Ectodermal cell (in vitro differentiated cells): ENCODE measurements around the gene SEC14L6.

Experiments
- H3K27ac ChIP-seq: 2 replicates; pipeline ENCODE4 v1.7.0; 2013; ENCODE audit warnings: mild to moderate bottlenecking, low read depth, low read length; ENCODE audit not compliant: insufficient read depth, poor library complexity, severe bottlenecking
- H3K27me3 ChIP-seq: 2 replicates; pipeline ENCODE4 v1.7.0; 2013; ENCODE audit warnings: mild to moderate bottlenecking, low read length; ENCODE audit not compliant: insufficient read depth, control insufficient read depth, poor library complexity, severe bottlenecking
- H3K36me3 ChIP-seq: one replicate; pipeline ENCODE4 v1.7.0; 2013; ENCODE audit warnings: low read length; ENCODE audit not compliant: control insufficient read depth, insufficient read depth
- H3K4me1 ChIP-seq: one replicate; pipeline ENCODE4 v1.7.0; 2013; ENCODE audit warnings: low read length; ENCODE audit not compliant: control insufficient read depth, insufficient read depth
- H3K4me3 ChIP-seq: 2 replicates; pipeline ENCODE4 v1.7.0; 2013; ENCODE audit warnings: low read depth, low read length, control low read depth; ENCODE audit not compliant: insufficient read depth
- H3K9me3 ChIP-seq: 2 replicates; pipeline ENCODE4 v1.7.0; 2013; ENCODE audit warnings: mild to moderate bottlenecking, low read length, moderate library complexity; ENCODE audit not compliant: control insufficient read depth
- WGBS, 2 experiments: methylation state at CpG; one replicate each; pipeline ENCODE4 v1.1.7; 2013; ENCODE audit warnings: missing lambda C conversion rate in 2 of 2; 5-methylcytosine and 5-hydroxymethylcytosine counted together

The SEC14L6 gene

DNA sequence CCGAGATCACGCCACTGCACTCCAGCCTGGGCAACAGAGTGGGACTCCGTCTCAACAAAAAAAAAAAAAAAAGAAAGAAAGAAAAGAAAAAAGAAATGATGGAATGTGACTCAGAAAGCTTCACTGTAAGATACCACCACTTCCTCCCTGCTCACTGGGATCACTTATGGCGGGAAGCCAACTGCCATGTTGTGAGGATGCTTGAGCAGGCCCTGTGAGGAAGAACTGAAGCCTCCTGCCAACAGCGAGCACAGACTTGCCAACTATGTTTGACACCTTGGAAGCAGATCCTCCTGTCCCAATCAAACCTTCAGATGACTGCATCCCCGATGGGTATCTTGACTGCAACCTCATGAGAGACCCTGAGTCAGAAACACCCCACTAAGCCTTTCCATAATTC is 8.3 kb downstream of the SEC14L6 start:
- Histone ChIP-seq H3K27me3 (peaks cover 17% of the 10 kb centered on the region), H3K4me3 (no peak overlapping the region), H3K4me1 (peaks cover 6% of the 10 kb centered on the region), H3K9me3 (no peaks in the 10 kb centered on the region), H3K36me3 (no peaks in the 10 kb centered on the region), H3K27ac (no peak overlapping the region)
- WGBS, 2 experiments: 91 to 95% methylated on average over 6 of the region's 6 CpGs

DNA sequence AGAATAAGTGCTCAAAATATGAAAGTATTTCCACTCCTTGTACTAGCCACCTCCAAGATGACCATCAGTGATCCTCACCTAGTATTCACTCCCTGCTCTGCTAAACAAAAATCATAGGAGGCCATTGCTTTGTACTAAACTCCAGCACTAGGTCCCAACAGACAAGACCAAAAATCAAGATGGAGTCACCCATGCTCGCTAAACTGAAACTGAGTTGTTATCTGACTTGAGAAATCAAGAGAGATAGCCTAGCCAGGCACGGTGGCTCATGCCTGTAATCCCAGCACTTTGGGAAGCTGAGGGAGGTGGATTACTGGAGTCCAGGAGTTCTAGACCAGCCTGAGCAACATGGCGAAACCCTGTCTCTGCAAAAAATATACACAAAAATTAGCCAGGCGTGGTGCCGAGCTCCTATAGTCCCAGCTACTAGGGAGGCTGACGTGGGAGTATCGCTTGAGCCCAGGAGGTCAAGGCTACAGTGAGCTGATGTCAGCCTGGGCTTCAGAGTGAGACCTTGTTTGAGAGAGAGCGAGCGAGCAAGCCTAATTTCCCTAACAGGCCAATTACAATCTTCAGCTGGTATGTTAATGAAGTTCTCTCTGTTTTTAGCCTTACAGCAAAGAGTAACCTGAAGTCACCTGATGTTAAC is 9.3 kb downstream of the SEC14L6 start:
- Histone ChIP-seq H3K27me3 (peaks cover 6% of the 10 kb centered on the region), H3K9me3 (no peaks in the 10 kb centered on the region), H3K36me3 (no peaks in the 10 kb centered on the region), H3K4me1 (no peaks in the 10 kb centered on the region), H3K4me3 (no peak overlapping the region), H3K27ac (no peak overlapping the region)
- WGBS, 2 experiments: 81 to 83% methylated on average over 9 of the region's 9 CpGs

DNA sequence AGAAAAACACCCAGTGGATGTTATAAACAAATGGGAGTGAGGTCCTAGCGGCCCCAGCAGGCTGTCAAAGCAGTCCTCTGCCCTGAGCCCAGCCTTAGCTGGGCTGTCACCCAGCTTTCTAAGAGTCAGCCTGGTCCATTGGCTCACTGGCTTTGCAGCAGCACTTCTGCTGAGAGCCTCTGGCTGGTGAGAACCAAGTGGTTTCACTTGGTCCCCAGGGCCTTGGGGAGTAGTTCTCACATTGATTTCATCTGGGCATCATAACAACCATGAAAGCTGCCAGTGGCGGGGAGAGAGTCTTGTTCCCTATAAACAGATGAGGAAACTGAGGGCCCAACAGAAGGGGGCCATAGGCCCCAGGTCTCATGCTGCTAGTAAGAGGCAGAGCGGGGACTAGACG is 11.4 kb downstream of the SEC14L6 start:
- H3K27me3 ChIP-seq: no peaks in the 10 kb centered on the region
- H3K4me3 ChIP-seq: no peak overlapping the region
- 92 to 93% methylated on average over 4 of the region's 4 CpGs for WGBS, 2 experiments
- H3K36me3 ChIP-seq: no peaks in the 10 kb centered on the region
- H3K9me3 ChIP-seq: no peaks in the 10 kb centered on the region
- no peak overlapping the region for H3K27ac ChIP-seq
- H3K4me1 ChIP-seq: no peaks in the 10 kb centered on the region

DNA sequence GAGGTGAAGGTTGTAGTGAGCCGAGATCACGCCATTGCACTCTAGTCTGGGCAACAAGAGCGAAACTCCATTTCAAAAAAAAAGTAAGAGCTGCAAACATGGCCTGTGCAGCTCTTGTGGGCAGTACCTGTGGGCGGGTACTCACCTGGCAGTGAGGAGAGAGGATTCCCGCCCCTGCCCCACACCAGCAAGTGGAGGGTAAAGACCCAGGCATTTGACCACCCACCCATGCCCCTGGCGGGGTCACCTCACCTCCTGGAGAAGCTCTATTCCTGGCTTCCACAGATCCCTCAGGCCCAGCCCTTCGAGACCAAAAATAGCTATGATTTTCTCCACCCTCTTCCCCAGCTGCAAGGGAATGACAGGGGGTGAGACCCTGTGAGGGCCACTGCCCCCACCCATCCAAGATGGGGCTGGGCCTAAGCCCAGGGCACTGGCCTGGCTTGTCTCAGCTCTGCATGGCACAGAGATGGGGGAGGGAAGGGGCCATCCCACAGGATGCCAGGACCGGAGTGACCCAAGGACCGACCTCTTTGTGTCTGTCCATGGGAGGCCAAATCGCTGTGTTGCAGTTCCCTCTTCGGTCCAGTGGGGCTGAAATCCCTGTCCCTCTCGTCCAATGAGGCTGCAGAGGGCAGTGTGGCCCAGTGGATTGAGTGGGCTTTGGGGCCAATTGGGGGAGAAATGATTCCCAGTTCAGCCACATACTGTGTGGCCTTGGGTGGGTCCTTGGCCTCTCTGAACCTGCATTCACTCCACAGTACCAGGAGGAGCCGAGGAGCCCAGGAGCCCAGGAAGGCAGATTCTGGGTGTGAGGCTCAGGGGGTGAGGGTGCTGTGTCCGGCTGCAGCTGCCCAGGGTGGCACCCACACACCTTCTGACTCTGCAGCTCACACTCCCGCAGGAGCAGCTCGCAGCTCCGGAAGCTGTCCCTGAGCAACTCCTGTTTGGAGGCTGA is 14.6 kb downstream of the SEC14L6 start:
- Histone ChIP-seq H3K27ac (no peak overlapping the region), H3K4me1 (no peaks in the 10 kb centered on the region), H3K9me3 (no peaks in the 10 kb centered on the region), H3K27me3 (no peaks in the 10 kb centered on the region), H3K4me3 (no peak overlapping the region), H3K36me3 (no peaks in the 10 kb centered on the region)
- WGBS, 2 experiments: 86 to 88% methylated on average over 17 of the region's 17 CpGs

DNA sequence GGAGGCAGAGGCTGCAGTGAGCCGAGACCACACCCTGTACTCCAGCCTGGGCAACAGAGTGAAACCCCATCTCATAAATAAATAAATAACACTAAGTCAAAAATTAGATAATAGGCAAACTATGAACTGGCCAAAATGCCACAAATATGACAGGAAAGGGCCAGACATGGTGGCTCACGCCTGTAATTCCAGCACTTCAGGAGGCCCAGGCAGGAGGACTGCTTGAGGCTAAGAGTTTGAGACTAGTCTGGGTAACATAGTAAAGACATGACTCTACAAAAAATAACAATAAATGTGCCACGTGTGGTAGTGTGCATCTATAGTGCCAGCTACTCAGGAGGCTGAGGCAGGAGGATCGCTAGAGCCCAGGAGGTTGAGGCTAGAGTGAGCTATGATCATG is 19.9 kb downstream of the SEC14L6 start:
- Histone ChIP-seq H3K9me3 (no peaks in the 10 kb centered on the region), H3K27me3 (no peaks in the 10 kb centered on the region), H3K36me3 (no peaks in the 10 kb centered on the region), H3K4me3 (no peak overlapping the region), H3K27ac (no peak overlapping the region), H3K4me1 (no peaks in the 10 kb centered on the region)
- WGBS, 2 experiments: 92% methylated on average over 4 of the region's 4 CpGs

DNA sequence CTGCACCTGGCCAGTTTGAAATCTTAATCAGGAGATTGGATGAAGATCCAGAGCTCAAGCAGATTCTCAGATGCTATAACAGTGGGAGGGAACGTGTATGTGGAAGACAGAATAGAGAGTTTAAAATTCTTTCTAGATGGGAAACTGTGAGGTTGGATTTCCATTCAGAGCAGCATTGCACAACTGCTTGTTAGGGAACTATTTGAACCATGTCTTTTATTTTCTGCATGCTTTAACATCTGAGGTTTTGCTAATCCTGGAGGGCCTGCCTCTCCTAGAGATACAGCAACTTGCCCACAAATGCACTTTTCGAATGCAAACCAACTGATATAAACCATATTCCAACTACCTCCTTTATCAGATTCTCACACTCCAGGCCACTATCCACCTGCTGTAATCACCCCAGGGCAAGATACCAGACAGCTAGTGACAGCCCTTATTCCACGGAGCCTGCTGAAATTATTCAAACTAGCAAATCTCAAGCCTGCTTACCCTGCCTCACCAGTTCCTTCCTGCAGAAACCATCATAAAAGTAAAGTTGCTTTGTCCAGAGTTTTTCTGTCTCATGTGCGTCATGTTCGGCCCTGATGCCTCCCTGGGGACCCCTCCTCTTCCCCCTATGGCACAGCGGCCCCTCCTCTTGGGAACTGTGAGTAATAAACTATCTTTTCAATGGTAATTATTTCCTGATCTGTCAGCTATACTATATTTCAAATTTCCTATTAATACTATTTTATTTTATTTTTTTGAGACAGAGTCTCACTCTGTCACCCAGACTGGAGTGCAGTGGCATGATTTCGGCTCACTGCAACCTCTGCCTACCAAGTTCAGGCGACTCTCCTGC is 22.7 kb downstream of the SEC14L6 start:
- Histone ChIP-seq H3K4me3 (no peak overlapping the region), H3K36me3 (no peaks in the 10 kb centered on the region), H3K4me1 (no peaks in the 10 kb centered on the region), H3K27me3 (no peaks in the 10 kb centered on the region), H3K27ac (no peak overlapping the region), H3K9me3 (no peaks in the 10 kb centered on the region)
- 90 to 92% methylated on average over 7 to 8 of the region's 8 CpGs for WGBS, 2 experiments

DNA sequence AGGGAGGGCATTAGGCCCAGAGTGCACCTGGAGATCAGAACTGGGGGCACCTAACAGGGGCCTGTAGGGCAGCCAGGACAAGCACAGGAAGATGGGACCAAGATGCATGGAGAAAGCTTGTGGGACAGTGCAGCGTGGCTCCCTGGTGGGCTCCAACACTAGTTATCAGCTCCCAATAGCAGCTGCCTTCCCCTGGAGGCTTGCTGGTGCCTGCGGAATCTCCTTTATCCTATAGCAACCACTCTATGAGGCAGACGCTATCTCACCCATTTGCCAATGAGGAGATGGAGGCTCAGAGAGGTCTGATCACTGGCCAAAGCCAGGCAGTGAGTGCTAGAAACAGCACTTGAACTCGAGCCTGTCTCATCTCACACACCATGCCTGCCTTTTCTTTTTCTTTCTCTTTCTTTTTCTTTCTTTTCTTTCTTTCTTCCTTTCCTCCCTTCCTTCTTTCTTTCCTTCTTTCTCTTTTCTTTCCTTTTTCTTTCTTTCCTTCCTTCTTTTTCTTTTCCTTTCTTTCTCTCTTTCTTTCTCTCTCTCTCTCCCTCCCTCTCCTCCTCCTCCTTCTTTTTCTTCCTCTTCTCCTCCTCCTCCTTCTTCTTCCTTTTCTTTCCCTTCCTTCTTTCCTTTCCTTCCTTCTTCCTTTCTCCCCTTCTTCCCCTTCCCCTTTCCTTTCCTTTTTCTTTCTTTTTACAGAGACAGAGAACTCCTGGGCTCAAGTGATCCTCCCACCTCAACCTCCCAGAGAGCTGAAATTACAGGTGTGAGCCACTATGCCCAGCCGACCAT is 25.0 kb downstream of the SEC14L6 start:
- Histone ChIP-seq H3K27ac (no peak overlapping the region), H3K27me3 (no peaks in the 10 kb centered on the region), H3K9me3 (no peaks in the 10 kb centered on the region), H3K36me3 (no peaks in the 10 kb centered on the region), H3K4me3 (no peak overlapping the region), H3K4me1 (no peaks in the 10 kb centered on the region)
- 76 to 82% methylated on average over 5 of the region's 5 CpGs for WGBS, 2 experiments

DNA sequence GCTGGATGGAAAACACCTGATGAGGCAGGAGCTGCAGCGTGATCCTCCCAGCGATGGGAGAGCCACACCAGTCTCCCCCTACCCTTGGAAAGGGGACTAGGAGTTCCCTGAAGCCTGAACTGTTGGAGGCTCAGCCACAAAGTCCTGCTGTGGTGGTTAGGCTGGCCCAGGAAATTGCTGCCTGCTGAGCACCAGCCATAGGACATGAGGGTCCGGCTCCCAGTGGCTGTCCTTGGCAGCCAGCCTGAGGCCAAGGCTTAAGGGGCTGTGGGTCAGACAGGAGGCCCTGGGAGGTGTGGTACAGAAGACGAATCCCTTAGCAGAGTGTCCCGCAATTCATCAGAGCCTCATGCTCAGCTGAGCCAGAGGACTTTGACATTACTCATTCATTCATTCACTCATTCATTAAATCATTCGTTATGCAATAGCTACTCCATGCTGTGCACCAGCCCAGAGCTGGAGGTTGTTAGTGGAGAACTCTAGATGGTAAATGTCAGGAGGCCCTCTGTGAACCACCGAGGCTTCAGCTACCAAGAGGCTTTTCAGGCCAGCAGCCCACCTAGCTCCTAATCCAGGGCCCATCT is 26.6 kb downstream of the SEC14L6 start:
- Histone ChIP-seq H3K36me3 (no peaks in the 10 kb centered on the region), H3K27ac (no peak overlapping the region), H3K4me1 (no peaks in the 10 kb centered on the region), H3K4me3 (no peak overlapping the region), H3K9me3 (no peaks in the 10 kb centered on the region), H3K27me3 (no peaks in the 10 kb centered on the region)
- WGBS, 2 experiments: 94% methylated on average over 7 of the region's 7 CpGs

- Histone ChIP-seq H3K27ac (no peak overlapping the region), H3K9me3 (no peaks in the 10 kb centered on the region), H3K36me3 (no peaks in the 10 kb centered on the region), H3K4me1 (no peaks in the 10 kb centered on the region), H3K4me3 (no peak overlapping the region), H3K27me3 (no peaks in the 10 kb centered on the region)
- WGBS, 2 experiments: 93 to 96% methylated on average over 5 of the region's 5 CpGs
Measured at GRCh38 chr22:30516731-30517130, 29.8 kb downstream of the SEC14L6 start.
